GM12801 (cell line): ENCODE measurements around the gene KIAA2012.

Experiments
- TF ChIP-seq, protein P1 (sequence below): IDR thresholded peaks from one replicate; pipeline ENCODE4 v1.5.1; 2011; ENCODE audit warnings: control low read depth; ENCODE audit not compliant: insufficient read length; ENCODE audit errors: extremely low read depth

Gene KIAA2012

GRCh38 chr2:202056611-202057010 lies 16.4 kb upstream of the KIAA2012 start:
- TF ChIP-seq, protein P1, sequence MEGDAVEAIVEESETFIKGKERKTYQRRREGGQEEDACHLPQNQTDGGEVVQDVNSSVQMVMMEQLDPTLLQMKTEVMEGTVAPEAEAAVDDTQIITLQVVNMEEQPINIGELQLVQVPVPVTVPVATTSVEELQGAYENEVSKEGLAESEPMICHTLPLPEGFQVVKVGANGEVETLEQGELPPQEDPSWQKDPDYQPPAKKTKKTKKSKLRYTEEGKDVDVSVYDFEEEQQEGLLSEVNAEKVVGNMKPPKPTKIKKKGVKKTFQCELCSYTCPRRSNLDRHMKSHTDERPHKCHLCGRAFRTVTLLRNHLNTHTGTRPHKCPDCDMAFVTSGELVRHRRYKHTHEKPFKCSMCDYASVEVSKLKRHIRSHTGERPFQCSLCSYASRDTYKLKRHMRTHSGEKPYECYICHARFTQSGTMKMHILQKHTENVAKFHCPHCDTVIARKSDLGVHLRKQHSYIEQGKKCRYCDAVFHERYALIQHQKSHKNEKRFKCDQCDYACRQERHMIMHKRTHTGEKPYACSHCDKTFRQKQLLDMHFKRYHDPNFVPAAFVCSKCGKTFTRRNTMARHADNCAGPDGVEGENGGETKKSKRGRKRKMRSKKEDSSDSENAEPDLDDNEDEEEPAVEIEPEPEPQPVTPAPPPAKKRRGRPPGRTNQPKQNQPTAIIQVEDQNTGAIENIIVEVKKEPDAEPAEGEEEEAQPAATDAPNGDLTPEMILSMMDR = no peak

GRCh38 chr2:202060218-202060617 lies 12.8 kb upstream of the KIAA2012 start:
- TF ChIP-seq, protein P1 = no peak

DNA sequence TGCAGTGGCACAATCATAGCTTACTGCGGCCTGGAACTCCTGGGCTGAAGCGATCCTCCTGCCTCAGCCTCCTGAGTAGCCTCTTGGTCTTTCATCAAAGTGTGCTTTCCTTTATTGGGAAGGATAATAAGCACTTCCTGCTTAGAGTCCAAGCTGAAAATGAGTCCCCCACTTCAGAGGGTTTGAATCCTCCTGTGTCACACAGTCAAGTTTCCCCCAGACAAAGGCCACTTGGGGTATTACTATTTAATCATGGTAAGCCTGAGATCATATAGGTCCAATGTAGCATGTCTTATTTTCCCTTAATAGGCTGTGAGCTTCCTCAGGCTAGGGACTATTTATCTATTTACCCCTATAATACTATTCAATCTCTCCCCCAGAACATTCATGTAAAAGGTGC lies 11.4 kb upstream of the KIAA2012 start:
- TF ChIP-seq, protein P1 = no peak

- TF ChIP-seq, protein P1 = no peak
Observed at GRCh38 chr2:202064171-202064880, 8.7 kb upstream of the KIAA2012 start.

DNA sequence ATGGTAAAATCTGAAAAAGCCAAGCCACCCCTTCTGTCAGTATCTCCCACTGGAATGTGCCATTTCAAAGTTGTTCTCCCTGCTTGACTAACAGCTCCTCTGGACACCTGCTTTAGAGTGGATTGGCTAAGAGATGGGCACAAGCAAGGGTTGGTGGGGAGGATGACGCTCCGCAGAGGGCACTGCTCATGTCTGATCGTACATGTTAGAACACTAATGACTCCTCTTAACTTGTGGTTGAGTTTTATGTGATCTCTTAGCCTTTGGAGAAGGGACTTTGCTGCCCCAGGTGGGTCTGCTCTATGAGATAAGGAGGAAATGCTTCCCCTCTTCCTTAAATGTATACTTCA lies 8.2 kb upstream of the KIAA2012 start:
- TF ChIP-seq, protein P1 = no peak

DNA sequence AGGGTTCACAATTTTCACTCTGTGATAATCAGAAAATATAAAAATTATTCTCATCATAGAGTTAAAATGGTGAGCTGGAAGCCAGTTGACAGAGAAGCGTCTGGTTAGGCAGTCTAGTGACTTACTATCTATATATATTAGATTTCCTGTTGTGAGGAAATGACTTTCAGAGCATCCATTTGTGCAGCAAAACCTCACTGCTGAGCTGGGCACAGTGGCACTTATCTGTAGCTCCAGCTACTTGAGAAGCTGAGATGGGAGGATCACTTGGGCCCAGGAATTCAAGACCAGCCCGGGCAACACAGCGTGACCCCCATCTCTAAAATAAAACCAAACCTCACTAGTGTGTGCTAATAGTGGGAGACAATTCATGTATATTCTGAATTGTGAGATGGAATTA lies 7.2 kb upstream of the KIAA2012 start:
- TF ChIP-seq, protein P1 = no peak

DNA sequence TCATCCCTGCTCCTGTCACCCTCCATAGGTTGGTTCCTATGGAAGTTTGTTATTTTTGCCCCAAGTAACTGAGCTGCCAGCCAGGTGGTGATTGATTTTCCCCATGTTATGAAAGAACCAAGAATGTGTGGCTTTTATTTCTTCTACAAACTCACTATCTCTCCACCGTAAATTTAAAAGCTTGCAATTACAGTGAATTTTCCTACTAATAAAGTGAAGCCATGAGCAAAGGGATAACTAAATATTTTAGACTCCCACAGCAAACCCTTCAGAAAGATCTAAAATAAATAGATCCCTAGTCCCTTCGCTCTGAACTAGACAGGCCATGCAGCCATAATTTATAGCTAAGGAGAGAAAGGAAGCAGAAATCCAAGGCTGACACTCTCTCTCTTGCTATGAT lies 6.2 kb upstream of the KIAA2012 start:
- TF ChIP-seq, protein P1 = no peak
